ENCODE measurements around the gene FAAP100.

Gene FAAP100

DNA sequence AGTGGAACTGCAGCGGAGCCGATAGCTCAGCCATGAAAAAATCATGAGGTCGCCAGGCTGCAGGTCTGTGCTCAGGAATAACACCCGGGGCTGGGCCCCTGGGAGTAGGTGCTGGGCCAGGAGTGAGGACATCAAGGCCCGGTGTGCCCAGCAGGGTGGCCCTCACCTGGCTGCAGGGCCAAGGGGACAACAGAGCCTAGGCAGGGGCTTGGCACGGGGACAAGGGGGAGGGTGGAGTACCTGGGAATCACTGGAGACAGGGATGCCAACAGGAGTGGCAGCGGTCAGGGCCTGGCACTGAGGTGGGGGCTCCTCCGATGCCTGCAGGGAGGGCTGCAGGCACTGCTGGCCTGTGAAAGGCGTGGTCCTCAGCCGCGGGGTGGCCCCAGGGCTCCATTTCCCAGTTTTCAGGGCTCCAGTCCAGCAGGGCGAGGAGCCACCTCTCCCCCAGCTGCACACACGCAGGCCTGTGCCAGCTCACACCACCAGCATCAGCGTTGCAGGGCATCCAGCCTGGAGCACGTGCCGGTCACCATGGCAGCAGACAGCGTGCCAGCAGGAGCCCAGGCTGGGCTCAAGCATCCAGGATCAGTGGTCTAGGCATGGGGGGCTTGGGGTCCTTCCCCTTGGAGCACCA lies 28.6 kb downstream of the FAAP100 start:
- DNase-seq (ENCODE audit: low spot score), result no peak

DNA sequence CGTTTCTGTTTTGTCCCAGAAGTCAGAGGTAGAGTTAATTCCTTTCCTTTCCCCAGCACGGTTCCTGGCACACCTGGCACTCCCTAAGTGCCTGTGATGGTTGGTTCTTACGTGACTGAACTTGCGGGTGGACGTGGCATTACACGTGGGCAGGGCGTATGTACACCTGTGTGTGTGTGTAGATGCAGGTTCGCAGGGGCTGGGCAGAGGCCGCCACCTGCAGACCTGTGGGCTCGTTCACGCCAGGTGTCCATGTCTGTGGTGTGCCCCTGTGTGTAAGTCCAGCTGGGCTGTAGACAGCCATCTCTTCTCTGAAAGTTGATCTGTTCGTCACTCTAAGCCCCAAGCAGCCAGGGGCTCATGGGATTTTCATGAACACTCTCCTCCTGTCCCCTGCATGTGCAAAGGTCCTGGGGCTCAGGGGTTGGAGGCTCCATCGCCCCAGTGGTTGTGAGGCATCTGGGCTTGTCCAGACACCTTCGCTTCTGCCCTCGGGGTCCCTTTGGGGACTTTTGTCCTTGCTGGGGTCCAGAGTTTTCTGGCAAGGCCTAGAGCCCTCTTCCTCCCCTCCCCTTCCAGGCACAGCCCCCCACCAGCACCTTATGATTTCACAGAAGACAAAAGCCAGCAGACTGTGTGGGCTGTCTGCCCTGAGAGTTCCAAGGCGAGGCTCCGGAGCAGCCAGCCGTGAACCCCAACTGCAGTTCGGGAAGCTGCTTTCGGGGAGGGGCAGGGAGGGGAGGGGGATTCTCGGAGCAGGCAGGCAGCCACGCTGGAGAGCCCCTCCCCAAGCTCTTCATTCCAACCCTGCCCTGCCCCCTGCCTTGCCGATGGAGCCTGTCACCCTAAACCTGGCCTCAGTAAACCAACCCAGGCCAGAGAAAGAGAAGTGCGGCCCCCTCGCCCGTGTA lies 29.4 kb downstream of the FAAP100 start:
- no peak for DNase-seq (ENCODE audit: low spot score)

DNA sequence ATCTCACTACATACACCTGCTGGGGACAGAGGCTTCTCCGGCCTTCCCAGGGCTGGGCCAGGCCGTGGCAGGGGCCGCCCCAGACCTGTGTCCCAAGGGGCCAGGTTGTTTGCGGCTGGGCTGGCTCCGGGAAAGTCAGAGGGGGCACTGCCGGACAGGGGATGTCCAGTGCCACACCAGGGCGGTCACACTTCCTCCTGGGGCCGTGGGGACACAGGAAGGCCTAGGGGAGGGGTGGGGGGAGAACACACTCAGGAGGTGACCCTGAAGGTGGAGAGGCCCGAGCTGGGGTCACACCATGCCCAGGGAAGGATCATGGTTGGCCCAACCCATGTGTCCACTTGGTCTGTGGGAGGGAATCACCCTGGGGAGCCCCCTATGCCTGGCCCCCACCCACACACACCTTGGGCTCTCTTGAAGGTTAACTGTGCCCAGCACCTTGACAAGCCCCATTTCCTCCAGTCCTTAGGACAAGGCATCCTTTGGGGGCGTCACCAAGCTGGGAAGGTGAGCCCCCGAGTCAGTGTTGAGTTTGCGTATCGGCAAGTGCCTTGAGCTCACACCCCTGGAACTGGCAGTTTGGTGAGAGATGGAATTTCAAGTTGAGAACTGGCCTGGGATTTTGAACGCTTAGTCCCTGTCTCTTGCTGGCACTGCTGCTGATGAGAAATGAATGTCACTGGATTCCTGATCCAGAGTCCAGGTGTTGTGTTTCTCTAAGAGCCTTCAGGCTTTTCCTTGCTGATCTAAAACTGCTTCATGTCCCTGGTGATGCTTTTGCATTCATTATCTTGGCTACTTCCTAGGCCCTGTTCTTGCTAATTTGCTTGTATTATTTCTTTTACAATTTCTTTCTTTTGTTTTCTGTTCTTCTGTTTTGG lies 31.9 kb downstream of the FAAP100 start:
- DNase-seq (ENCODE audit: low spot score), result no peak

DNA sequence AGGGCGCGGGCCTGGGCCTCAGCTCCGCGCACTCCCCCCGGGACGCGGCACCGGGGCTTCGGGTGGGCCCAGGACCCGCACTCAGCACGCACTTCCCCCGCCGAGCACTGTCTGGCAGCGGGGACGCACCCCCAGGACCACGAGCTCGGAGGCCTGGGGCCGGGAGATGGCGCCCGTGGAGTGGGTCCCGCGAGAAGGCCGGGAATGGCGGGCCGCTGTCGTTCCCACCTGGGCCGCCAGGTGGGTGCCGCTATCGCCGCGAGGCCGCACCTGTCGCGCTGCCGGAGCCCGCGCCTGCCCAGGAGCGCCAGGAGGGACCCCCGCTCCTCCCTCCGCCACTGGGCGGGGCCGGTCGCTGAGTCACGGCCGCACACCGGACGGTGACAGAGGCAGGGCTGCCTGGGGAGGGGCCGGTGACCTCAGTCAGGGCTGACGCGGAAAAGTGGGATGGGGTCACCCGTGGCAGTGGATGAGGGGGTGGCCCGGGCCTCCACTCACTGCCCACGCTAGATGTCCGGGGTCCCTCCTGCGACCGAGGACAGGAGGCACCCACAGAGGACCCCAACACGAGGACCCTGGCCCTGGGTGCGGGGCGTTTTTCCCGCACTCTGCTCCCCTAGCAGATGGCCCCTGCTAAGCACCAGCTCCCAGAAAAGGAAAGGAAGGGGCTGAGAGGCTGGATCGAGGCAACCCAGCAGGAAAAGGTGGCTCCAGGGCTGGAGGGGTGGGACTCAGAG lies 32.7 kb downstream of the FAAP100 start:
- no peak for DNase-seq (ENCODE audit: low spot score)

DNA sequence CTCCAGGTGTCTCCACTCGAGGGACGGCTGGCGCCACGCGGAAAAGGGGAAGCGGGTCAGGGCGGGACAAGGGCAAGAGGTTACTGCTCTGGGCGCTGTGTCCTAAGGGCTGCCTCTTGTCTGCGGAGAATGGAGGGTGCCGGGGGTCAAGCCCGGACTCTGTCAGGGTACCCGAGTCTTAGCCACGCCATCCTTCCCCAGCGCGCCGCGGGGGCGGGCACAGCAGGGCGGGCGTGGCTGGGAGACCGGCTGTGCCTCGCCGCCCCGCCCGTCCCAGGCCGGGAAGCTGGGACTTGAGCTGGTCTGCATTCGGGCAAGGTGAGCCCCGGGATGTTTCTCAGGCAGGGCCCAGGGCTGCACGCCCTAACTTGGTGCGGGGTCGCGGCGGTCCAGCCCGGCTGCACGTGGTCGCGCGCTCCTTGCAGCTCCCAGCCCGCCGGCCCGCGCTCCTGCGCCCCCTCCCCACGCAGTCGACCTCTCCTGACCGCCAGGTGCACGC lies 33.3 kb downstream of the FAAP100 start:
- DNase-seq (ENCODE audit: low spot score), result no peak

DNA sequence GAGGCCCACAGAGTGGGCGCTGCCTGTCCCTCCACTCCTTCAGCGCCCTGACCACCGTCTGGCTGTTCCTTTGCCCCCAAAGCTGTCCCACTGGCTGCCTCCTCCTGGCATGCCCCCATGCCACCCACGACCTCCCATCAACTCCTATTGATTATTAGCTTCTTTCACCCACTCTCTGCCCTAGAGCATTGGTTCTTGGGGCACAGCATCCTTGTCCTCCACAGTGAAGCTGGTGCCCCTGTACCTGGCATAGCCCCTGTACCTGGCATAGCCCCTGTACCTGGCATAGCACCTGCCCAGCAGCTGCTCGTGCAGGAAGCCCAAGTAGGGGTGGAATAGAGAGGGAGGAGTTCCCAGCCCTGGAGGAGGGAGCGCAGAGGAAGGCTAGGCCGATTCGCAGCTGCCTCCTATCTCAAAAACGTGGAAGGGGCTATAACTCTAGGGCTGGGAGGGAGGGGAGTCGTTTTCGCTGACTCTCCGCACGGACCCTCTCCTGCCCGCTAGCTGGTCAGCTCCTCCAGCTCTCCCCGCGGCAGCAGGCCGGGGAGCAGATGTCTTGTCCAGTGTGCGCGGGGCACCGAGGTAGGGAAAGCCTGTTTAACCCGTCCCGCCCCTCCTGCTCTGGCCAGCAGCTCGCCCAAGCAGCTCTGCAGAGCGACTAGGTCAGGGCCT lies 33.9 kb downstream of the FAAP100 start:
- no peak for DNase-seq (ENCODE audit: low spot score)

DNA sequence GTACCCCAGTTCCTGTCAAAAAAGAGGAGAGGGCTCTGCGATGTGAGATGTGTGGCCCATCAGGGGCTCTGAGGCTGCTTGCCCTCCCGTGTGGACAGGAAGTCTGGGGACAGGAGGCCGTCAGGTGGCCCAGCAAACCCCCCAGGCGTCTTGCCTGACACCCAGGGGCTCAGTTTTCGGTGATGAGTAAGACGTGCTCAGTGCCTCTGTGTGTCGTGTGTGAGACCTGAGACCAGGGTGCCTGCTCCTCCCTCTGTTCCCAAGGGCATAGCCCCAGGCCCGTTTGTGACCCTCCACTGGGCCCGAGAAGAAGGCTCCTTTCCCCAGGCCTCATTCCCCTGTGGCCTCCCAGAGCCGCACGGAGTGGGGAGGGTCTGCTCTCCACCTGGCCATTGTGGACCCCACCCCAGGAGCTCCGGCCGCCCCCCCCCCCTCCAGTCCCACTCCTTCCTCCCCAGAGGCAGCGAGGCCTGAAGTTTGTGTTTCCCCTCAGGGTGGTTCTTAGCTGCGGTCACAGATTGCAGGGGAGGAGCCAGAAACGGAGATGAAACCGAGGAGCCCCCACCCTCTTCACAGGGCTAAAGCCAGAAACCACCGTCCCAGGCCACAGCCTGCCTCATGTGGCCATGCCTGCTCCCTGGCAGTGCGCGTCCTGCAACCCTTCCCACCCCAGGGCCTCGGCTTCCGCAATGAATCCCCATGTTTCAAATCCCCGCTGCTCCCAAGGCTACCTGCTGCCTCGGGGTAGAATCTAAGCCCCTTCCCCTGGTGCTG lies 34.6 kb downstream of the FAAP100 start:
- DNase-seq (ENCODE audit: low spot score), result peak; percentile 87

DNA sequence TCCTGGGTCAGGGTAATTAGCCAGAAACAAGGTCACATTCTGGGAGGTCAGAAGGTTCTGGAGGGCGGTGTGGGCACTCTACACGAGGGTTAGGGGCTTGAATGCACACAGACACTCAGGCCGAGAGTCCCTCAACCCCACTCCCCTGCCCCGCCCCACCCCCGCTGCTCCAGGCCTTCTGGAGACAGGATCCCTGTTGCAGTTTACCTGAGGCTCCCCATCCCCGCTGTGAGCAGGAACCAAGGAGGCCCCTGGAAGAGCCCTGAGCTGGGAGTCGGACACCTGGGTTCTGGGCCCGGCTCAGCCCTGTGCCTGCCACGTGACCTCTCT lies 35.2 kb downstream of the FAAP100 start:
- no peak for DNase-seq (ENCODE audit: low spot score)

DNA sequence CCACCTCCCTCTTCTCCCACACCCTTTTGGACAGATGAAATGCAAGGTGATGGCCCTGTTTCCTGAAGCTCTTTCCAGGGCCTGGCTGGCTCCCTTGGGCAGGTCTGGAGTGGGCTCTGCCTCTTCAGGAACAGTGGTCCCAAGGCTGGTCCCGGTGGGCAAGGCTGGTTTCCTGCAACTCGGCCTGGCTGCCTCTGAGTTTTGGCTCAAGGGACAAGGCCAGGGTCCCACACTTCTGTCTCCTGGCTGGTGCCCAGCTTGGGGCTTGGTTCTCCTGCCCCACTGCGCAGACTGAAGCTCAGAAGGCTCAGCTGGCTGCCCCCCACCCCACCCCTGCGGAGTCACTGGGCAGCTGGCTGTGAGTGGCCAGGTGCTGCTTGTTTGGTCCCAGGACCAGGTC lies 35.7 kb downstream of the FAAP100 start:
- no peak for DNase-seq (ENCODE audit: low spot score)

DNA sequence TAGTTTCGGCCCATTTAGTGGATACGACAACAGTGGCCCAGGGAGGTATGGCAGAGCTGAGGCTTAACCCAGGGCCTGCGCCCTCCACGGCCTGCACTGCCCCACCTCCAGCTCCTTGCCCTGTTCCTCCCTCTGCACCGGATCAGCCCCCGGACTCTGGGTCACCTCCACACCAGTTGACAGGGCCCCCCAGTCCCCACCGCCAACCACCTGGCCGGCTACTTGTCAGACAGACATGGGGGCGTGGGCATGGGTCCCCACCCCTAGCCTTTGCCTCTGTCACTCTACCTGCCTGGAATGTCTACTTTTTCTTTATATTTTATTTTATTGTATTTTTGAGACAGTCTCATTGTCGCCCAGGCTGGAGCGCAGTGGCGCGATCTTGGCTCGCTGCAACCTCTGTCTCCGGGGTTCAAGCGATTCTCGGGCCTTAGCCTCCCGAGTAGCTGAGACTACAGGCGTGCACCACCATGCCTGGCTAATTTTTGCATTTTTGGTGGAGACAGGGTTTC lies 36.6 kb downstream of the FAAP100 start:
- no peak for DNase-seq (ENCODE audit: low spot score)

DNA sequence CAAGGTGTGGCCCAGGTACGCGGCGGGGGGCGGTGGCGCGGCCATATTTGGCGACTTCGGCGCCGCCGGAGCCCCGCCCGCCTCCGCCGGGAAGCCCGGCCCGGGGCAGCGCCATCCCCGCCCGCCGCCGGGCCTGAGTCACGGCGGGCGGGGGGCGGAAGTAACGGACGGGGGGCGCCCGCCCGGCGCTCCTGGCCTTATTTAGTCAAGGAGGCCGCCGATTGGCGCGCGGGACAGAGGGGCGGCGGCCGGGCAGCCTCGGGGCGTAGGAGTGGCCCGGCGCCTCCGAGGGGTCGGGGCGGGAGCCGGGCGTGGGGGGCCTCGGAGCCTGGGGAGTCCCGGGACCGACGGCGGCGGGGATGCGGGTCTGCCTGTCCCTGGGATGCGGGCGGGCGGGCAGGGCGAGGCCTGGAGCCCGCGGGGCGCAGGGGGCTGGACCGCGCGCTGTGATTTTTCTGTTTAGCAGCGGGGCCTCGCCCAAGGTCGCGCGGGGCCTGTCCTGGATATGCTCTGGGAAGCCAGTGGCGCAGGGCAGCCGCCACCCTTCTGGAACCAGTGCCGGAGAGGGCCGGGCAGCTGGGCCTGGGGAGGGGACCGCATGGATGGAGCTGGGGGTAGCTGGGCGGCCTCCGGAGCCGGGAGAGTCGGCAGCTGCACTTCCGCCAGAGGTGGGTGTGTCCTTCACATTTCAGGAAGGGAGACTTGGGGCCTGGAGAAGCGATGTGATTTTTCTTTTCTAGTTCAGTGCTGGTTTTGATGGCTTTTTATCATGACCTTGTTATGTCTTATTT lies 37.2 kb downstream of the FAAP100 start:
- DNase-seq (ENCODE audit: low spot score), result peak; percentile 62

DNA sequence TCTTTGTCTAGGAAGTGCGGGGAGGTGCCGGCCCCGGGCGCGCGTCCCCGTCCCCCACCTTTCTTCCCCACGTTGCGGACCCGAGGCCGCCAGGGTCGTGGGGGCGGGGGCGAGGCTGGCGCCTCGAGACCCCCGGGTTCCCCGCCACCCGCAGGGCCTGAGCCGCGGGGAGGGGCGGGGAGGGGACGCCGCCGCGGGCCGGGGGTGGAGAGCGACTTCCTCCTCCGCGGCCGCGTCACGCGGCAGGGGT lies 37.7 kb downstream of the FAAP100 start:
- no peak for DNase-seq (ENCODE audit: low spot score)

DNA sequence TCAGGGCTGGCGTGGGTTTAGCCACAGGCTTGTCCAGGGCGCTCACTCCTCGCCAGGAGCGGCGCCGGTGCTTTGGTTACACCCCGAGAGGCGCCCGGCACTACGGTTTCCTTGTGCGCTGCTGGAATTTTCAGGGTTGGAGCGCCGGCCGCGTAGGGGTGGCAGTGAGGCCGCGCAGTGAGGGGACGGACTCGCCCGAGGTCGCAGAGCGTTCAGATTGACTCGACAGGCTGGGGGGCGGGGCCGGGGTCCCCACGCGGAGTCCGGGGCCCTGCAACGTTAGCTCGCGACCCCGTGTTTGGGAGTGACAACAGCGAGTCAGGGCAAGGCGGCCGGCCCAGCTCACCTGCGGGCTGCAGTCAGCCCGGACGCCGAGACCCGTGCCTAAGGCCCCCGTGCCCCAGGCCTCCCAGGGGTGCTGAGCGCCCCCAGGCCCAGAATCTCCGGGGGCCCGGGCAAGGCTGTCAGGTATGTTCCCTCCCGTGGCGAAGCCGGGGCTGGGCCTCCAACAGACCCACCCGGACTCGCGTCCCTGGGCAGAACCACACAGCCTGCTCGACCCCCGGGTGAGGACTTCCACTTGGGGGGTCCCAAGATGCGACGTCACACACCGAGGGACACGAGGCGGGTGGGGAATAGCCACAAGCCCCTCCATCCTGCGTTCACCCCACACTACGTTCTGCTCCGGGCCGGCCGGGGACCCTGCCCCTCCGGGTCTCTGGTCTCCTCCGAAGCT lies 38.2 kb downstream of the FAAP100 start:
- peak; percentile 43 for DNase-seq (ENCODE audit: low spot score)

DNA sequence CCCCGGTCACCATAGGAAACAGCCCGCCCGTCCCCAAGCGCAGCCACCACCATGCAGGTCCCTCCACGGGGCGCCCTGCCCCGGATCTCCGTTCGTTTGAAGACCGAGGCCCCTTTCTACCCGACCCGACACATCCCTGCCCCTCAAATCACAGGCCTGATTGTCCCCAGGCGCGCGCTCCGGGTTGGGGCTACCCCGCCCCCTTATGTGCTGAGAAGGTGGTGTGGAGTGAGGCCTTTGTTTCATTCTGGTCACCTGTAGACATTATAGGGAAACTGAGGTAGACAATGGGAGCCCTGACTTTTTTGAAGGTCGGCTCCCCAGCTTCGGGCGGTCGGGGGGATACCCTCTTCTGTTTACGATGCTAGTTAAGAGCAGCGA lies 38.8 kb downstream of the FAAP100 start:
- DNase-seq (ENCODE audit: low spot score), result peak; percentile 83

DNA sequence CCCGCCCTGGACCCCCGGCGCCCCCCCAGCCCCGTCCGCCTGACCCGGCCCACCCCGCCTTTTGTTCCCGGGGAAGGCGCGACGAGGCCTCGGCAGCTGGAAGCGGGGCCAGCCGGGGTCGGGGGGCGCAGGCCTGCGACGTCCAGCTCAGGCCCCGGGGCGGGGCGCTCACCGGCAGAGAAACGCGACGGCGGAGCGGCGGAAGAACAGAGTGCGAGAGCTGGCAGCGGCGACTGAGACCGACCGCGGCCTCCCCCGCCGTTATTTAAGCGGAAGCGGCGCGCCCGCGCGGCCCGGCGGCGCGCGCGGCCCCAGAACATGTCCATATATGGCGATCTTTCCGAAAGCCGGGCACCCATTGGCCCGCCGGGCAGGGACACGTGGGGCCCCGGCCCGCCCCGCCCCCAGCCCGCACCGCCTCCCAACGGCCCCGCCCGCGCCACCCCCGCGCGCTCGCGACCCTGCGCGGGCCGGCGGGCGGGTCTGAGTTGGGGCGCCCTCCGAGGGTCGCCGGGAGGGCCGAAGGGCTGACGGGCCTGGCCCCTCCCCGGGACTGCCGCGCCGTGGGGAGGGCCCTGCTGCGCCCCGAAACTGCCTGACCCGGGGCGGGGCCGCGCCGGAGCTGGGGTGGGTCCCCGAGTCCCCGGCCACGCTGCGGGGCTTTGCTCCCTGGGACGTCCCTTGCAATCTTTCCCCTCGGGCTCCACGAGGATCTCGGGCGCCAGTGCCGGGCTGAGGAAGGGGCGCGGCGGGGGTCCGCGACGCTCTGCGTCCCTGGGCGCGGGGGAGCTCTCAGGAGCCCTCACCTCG lies 39.4 kb downstream of the FAAP100 start, which contains the start of gene ACTG1:
Gene ACTG1, minus strand, starts transcription at position 238 of the 810 bp plus-strand sequence. CDS start 445 bp downstream, outside the sequence.
- DNase-seq (ENCODE audit: low spot score), result peak; percentile 92

DNA sequence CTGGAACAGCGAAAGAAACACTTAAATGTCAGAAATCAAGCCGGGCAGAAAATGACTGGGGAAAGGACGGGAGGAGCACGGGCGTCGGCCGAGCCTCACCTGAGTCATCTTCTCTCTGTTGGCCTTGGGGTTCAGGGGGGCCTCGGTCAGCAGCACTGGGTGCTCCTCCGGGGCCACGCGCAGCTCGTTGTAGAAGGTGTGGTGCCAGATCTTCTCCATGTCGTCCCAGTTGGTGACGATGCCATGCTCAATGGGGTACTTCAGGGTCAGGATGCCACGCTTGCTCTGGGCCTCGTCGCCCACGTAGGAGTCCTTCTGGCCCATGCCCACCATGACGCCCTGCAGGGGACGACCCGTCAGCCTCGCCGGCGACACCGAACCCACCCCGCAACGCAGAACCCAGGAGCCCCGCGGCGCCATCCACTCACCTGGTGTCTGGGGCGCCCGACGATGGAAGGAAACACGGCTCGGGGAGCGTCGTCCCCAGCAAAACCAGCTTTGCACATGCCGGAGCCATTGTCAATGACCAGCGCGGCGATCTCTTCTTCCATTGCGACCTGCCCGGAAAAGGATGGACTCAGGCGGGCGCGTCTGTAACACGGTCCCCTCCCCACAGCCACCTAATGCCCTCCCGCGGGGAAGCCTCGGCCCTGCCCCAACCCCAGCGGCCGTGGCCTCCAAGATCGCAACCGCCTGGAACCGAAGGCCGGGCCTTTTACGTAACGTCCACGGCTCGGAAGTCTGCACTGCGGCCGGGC lies 40.2 kb downstream of the FAAP100 start:
- DNase-seq (ENCODE audit: low spot score), result no peak

DNA sequence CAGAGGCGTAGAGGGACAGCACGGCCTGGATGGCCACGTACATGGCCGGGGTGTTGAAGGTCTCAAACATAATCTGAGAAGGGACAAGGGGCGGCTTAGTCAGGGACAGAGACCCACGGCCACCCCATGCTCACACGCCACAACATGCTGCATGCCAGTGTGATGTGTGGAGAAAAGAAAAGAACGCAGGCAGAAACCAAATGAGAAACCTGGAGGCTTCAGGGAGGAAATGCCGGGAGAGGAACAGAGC lies 40.7 kb downstream of the FAAP100 start:
- no peak for DNase-seq (ENCODE audit: low spot score)

Data from NAMALWA (cell line).